Measurements from ENCODE around the gene PRR36.

DNA sequence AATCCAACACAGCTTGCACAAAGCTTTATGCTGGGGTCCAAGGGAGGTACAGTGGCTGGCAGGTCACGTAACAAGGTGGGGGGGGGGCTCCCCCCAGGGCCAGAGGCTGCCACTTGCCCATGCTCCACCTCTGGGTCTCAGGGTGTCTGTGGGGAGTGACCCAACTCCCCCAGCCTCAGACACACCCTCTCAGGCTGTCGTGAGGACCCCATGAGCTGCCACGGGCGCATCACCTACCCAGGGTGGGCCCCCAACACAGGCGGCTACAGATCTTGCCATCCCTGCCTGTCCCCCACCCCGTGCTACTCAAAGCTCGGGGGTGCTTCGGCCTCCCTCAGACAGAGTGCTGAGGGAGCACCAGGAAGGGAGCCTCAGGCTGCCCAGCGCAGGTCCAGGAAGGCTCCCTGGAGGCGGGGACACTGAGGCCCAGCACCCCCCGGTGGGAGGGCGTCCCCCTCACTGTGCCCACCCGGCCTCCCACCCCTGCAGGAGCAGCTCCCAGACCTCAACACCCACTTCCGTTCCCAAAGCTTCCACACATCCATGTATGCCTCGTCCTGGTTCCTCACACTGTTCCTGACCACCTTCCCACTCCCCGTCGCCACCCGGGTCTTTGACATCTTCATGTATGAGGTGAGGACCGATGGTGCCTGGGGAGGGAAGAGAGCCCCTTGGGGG lies 23.1 kb downstream of the PRR36 start:
- TF ChIP-seq, protein P1, sequence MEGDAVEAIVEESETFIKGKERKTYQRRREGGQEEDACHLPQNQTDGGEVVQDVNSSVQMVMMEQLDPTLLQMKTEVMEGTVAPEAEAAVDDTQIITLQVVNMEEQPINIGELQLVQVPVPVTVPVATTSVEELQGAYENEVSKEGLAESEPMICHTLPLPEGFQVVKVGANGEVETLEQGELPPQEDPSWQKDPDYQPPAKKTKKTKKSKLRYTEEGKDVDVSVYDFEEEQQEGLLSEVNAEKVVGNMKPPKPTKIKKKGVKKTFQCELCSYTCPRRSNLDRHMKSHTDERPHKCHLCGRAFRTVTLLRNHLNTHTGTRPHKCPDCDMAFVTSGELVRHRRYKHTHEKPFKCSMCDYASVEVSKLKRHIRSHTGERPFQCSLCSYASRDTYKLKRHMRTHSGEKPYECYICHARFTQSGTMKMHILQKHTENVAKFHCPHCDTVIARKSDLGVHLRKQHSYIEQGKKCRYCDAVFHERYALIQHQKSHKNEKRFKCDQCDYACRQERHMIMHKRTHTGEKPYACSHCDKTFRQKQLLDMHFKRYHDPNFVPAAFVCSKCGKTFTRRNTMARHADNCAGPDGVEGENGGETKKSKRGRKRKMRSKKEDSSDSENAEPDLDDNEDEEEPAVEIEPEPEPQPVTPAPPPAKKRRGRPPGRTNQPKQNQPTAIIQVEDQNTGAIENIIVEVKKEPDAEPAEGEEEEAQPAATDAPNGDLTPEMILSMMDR (IDR thresholded peaks at IDR 0.05): no peak
- TF ChIP-seq POLR2A (IDR thresholded peaks at IDR 0.05): no peak

Measured in thyroid gland (tissue), 4 donors.